ENCODE results near the gene DDI2. TPM values are rescaled to one million over a fixed set of nuclear protein-coding genes. Genes with fewer than 3 reads are reported as not detected.

The DDI2 gene
- total and polyA plus RNA-seq, 11 donors, result 6.2 to 33.5 (median 21.8) TPM

DNA sequence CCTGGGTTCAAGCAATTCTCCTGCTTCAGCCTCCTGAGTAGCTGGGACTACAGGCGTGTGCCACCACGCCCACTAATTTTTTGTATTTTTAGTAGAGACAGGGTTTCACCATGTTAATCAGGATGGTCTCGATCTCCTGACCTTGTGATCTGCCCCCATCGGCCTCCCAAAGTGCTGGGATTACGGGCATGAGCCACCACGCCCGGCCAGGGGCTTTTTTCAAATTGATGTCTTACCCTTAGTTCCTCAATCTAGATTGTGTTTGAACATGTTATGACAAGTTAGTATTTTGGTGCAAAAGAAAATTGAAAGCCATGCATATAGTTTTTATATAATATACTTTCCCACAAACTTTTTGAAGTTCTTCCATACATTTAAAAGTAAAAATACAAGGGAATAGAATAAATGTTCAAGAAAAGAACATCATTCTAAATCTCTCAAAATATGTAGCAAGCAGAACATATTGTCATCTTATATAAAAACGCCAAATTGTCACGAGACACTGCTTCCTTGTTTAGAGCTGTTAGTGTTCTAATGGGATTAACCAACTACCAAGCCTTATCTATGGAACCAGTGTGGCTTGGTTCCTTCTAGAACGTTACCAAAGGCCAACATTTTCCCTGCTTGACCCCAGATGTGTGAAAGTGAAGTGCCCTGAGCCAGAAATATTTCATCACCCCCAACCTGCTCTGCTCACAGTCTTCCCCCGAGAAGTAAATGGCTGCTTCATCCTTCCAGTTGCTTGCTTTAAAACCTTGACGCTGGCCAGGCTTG, 57.3 kb downstream of the DDI2 start:
- peak overlapping the region in 1 of 12 donors; percentile 24 for H3K27ac ChIP-seq
- TF ChIP-seq, protein P1, sequence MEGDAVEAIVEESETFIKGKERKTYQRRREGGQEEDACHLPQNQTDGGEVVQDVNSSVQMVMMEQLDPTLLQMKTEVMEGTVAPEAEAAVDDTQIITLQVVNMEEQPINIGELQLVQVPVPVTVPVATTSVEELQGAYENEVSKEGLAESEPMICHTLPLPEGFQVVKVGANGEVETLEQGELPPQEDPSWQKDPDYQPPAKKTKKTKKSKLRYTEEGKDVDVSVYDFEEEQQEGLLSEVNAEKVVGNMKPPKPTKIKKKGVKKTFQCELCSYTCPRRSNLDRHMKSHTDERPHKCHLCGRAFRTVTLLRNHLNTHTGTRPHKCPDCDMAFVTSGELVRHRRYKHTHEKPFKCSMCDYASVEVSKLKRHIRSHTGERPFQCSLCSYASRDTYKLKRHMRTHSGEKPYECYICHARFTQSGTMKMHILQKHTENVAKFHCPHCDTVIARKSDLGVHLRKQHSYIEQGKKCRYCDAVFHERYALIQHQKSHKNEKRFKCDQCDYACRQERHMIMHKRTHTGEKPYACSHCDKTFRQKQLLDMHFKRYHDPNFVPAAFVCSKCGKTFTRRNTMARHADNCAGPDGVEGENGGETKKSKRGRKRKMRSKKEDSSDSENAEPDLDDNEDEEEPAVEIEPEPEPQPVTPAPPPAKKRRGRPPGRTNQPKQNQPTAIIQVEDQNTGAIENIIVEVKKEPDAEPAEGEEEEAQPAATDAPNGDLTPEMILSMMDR (IDR thresholded peaks at IDR 0.05), result no peak
- TF ChIP-seq POLR2A (IDR thresholded peaks at IDR 0.05), result no peak
- WGBS, 4 donors, result 71 to 85% (median 75%) methylated on average over 12 of the region's 12 CpGs
- intact Hi-C loops (cut with DNase I), result no loop called here
- H3K9me3 ChIP-seq, result no peaks in the 10 kb centered on the region
- peaks cover 0 to 19% (median 0%) of the 10 kb centered on the region in 12 donors for H3K4me1 ChIP-seq
- ATAC-seq (no peak), DNase-seq (no peak)
- no peaks in the 10 kb centered on the region for H3K36me3 ChIP-seq
- no peaks in the 10 kb centered on the region for H3K27me3 ChIP-seq
- H3K4me3 ChIP-seq, result no peak overlapping the region

DNA sequence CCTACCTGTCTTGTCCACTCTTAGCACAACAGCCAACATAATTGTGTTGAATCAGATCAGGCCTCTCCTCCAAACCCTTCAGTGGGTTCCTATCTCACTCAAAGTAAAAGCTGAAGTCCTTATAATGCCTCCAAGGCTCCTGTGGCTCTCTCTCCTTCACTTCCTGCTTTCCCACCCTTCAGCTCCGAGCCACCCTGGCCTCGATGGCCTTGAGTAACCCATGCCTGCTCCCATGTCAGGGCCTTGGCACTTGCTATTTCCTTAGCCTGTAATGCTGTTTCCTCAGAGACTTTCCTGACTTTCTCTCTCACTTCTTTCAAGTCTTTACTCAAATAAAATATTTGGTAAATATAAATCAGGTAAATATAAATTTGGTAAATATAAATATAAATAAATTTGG, 58.8 kb downstream of the DDI2 start:
- Histone ChIP-seq H3K4me3 (no peak overlapping the region), H3K4me1 (peaks cover 0 to 30% (median 0%) of the 10 kb centered on the region in 12 donors), H3K36me3 (no peaks in the 10 kb centered on the region), H3K27ac (no peak overlapping the region), H3K9me3 (no peaks in the 10 kb centered on the region), H3K27me3 (no peaks in the 10 kb centered on the region)
- no peak for DNase-seq
- TF ChIP-seq POLR2A (IDR thresholded peaks at IDR 0.05), result no peak
- TF ChIP-seq, protein P1 (IDR thresholded peaks at IDR 0.05), result no peak
- intact Hi-C loops (cut with DNase I), result no loop called here
- ATAC-seq, result peak in 1 of 4 donors; percentile 21
- WGBS, 4 donors, result 44 to 65% (median 50%) methylated on average over 2 of the region's 2 CpGs

DNA sequence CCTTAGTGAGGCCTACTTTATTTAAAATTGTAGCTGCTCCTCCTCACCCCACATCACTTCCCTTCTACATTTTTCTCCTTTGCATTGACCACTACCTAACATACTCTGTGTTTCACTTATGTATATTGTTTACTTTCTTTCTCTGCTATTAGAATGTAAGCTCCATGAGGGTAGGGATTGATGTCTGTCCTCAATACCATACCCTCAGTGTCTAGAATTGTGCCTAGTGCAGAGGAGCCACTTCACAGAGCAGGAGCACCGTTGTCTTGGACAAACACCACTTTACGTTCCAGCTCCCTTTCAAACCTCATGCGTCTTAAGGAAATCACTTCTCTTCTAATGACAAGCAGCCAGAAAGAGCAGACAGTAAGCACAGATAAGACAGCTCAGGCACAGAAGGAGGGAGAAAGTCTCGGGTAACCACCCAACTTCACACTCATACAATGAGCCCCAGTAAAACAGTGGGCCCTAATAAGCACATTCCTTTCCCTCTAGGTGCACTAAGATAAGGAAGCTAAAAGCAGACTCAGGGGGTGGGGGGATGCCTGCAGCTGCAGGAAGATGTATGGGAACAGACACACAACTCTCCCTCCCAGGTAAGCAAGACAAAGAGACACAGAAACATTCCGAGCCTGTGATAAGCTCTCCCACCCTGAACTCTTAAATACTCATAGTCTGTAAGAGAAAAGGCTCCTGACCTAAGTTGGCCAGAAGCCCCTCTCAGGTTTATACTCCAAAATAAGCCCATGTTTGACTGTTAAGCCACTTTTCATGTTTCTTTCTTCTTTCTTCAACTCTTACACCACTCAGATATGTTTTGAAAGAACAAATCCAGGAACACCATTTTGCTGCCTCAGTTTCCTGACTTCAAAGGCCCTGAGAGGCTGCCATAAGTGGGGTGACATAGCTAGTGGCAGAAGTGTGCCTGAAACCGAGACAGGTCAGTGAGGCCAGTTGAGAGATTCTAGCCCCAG, 59.7 kb downstream of the DDI2 start:
- ATAC-seq, result no peak
- intact Hi-C loops (cut with DNase I), result no loop called here
- peaks cover 0 to 39% (median under 1%) of the 10 kb centered on the region in 12 donors for H3K4me1 ChIP-seq
- H3K27ac ChIP-seq, result no peak overlapping the region
- no peaks in the 10 kb centered on the region for H3K9me3 ChIP-seq
- H3K36me3 ChIP-seq, result no peaks in the 10 kb centered on the region
- 78 to 82% (median 81%) methylated on average over 6 of the region's 6 CpGs for WGBS, 4 donors
- H3K4me3 ChIP-seq, result no peak overlapping the region
- no peak for DNase-seq
- TF ChIP-seq, protein P1 (IDR thresholded peaks at IDR 0.05), result no peak
- TF ChIP-seq POLR2A (IDR thresholded peaks at IDR 0.05), result no peak
- no peaks in the 10 kb centered on the region for H3K27me3 ChIP-seq

DNA sequence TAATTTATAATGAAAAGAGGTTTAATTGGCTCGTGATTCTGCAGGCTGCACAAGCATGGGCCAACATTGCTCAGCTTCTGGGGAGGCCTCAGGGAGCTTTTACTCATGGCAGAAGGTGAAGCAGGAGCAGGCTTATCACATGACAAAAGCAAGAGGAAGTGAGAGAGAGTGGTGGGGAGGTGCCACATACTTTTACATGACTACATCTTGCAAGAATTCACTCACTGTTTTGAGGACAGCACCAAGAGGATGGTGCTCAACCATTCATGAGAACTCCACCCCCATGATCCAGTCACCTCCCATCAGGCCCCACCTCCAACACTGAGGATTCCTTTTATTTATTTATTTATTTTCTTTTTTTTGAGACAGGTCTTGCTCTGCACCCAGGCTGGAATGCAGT, 61.3 kb downstream of the DDI2 start:
- peaks cover 0 to 53% (median 3%) of the 10 kb centered on the region in 12 donors for H3K4me1 ChIP-seq
- 78 to 91% (median 87%) methylated on average over 1 of the region's 1 CpG for WGBS, 4 donors
- no peak for ATAC-seq

More for the DNA sequence above, 61.3 kb downstream of the DDI2 start:
- Histone ChIP-seq H3K4me3 (no peak overlapping the region), H3K9me3 (no peaks in the 10 kb centered on the region), H3K27me3 (no peaks in the 10 kb centered on the region), H3K36me3 (no peaks in the 10 kb centered on the region), H3K27ac (no peak overlapping the region)
- TF ChIP-seq, protein P1 (IDR thresholded peaks at IDR 0.05), result no peak
- TF ChIP-seq POLR2A (IDR thresholded peaks at IDR 0.05), result no peak
- intact Hi-C loops (cut with DNase I), result no loop called here
- DNase-seq, result no peak

All from heart left ventricle (tissue), 16 donors.